Keratinocyte (primary cell): ENCODE data around the gene ITPK1. TPM values are rescaled to one million over a fixed set of nuclear protein-coding genes. Genes with fewer than 3 reads are reported as not detected.

ENCODE experiments used
- DNase-seq: peaks from one replicate; pipeline ENCODE4 v3.0.0-alpha.2; 2011; ENCODE audit warnings: low read depth, missing footprints, low spot score
- FAIRE-seq: peaks from 2 replicates; lab custom pipeline; 2011; peaks lifted over from hg19 to GRCh38; lab: Jason Lieb, UNC
- H2AFZ ChIP-seq: 2 replicates; pipeline ENCODE4 v1.6.0; 2012; ENCODE audit warnings: low read length, control low read depth, inconsistent platforms; ENCODE audit not compliant: control insufficient read depth
- H3K27ac ChIP-seq: 2 replicates; pipeline ENCODE4 v1.5.1; 2011; ENCODE audit warnings: low read length; ENCODE audit not compliant: control insufficient read depth, insufficient read depth
- H3K27me3 ChIP-seq: 3 replicates; pipeline ENCODE4 v1.6.0; 2011; ENCODE audit warnings: low read length; ENCODE audit not compliant: control insufficient read depth, insufficient read depth; ENCODE audit errors: extremely low read depth
- H3K36me3 ChIP-seq, 2 experiments: 2 replicates in 1 of 2; 3 replicates in 1 of 2; pipeline ENCODE4 v1.5.1; 2011; ENCODE audit warnings: low read length in 2 of 2, mild to moderate bottlenecking in 1 of 2; ENCODE audit not compliant: control insufficient read depth in 2 of 2, insufficient read depth in 2 of 2; ENCODE audit errors: extremely low read depth in 1 of 2
- H3K4me1 ChIP-seq: 3 replicates; pipeline ENCODE4 v1.5.1; 2011; ENCODE audit warnings: low read length; ENCODE audit not compliant: control insufficient read depth, insufficient read depth; ENCODE audit errors: extremely low read depth
- H3K4me2 ChIP-seq: 3 replicates; pipeline ENCODE4 v1.6.0; 2011; ENCODE audit warnings: low read depth, low read length; ENCODE audit not compliant: control insufficient read depth, insufficient read depth; ENCODE audit errors: extremely low read depth
- H3K4me3 ChIP-seq, 3 experiments: fragments of 200-600 bp in 1 of 3; sonication (generic) in 1 of 3; 2 replicates in 2 of 3; 3 replicates in 1 of 3; pipeline ENCODE4 v1.5.1; 2011 to 2016; ENCODE audit warnings: low read length in 3 of 3, mild to moderate bottlenecking in 3 of 3, control low read depth in 2 of 3, inconsistent platforms in 1 of 3, low read depth in 1 of 3, mixed read lengths in 1 of 3, mixed run types in 1 of 3, moderate library complexity in 1 of 3; ENCODE audit not compliant: control insufficient read depth in 2 of 3, insufficient read depth in 2 of 3; ENCODE audit errors: extremely low read depth in 1 of 3
- H3K79me2 ChIP-seq: 2 replicates; pipeline ENCODE4 v1.6.0; 2012; ENCODE audit warnings: low read length; ENCODE audit not compliant: control insufficient read depth, insufficient read depth
- H3K9ac ChIP-seq: 3 replicates; pipeline ENCODE4 v1.6.0; 2011; ENCODE audit warnings: low read length; ENCODE audit not compliant: control insufficient read depth, insufficient read depth; ENCODE audit errors: extremely low read depth
- H3K9me1 ChIP-seq: 3 replicates; pipeline ENCODE4 v1.6.0; 2011; ENCODE audit warnings: low read length; ENCODE audit not compliant: control insufficient read depth, insufficient read depth; ENCODE audit errors: extremely low read depth
- H3K9me3 ChIP-seq: 2 replicates; pipeline ENCODE4 v1.5.1; 2012; ENCODE audit warnings: low read depth, low read length; ENCODE audit not compliant: control insufficient read depth
- H4K20me1 ChIP-seq: 3 replicates; pipeline ENCODE4 v1.6.0; 2011; ENCODE audit warnings: low read length; ENCODE audit not compliant: control insufficient read depth, insufficient read depth; ENCODE audit errors: extremely low read depth
- CTCF ChIP-seq, 3 experiments: IDR thresholded peaks in 1 of 3; conservative IDR thresholded peaks in 1 of 3; optimal IDR thresholded peaks in 1 of 3; 2 replicates in 2 of 3; 3 replicates in 1 of 3; pipeline versions ENCODE3 to v1.5.1; 2011; ENCODE audit warnings: low read length in 3 of 3, mild to moderate bottlenecking in 3 of 3, moderate library complexity in 2 of 3, control low read depth in 1 of 3, inconsistent platforms in 1 of 3; ENCODE audit not compliant: insufficient read depth in 2 of 3; ENCODE audit errors: extremely low read depth in 1 of 3
- EZH2 ChIP-seq: IDR thresholded peaks from one replicate; pipeline ENCODE4 v1.6.1; 2012; ENCODE audit warnings: inconsistent platforms, mild to moderate bottlenecking, low read length, moderate library complexity
- dilution Hi-C: fragments of 300-500 bp; cut with MboI; formaldehyde crosslinking; loops from one replicate; pipeline ENCODE4 v1.7.0; 2020; ENCODE audit warnings: low sequenced_read_pairs; ENCODE audit not compliant: extremely low pct_ligation_motif_present
- polyA plus RNA-seq, 5 experiments: library from polyadenylated mRNA; depleted of rRNA in 3 of 5; stranded (reverse) in 3 of 5; stranded (forward) in 1 of 5; unstranded in 1 of 5; fragments of >200 nt; gene quantifications; 1 replicate in 1 of 5; 2 replicates in 3 of 5; 3 replicates in 1 of 5; pipeline versions ENCODE4 v1.2.1 to v1.2.3, GENCODE V29; 2011 to 2012; ENCODE audit warnings: missing spikeins in 2 of 5, low read depth in 1 of 5, low replicate concordance in 1 of 5

Gene ITPK1
- polyA plus RNA-seq, 1 donor (not counting 4 experiments of a cell fraction or from before 2014, with no cell fraction given): 67.8 TPM

GRCh38 chr14:92948647-92949046 is 167.1 kb downstream of the ITPK1 start:
- Histone ChIP-seq H3K27me3 (no peaks in the 10 kb centered on the region), H3K9ac (no peak overlapping the region), H3K27ac (no peak overlapping the region), H3K36me3 (peaks cover 22 to 48% of the 10 kb centered on the region in 2 experiments), H4K20me1 (no peaks in the 10 kb centered on the region), H2AFZ (no peak overlapping the region), H3K9me1 (no peaks in the 10 kb centered on the region), H3K4me2 (no peak overlapping the region), H3K79me2 (no peaks in the 10 kb centered on the region), H3K9me3 (no peaks in the 10 kb centered on the region), H3K4me3 (no peak overlapping the region), H3K4me1 (peaks cover 4% of the 10 kb centered on the region)
- dilution Hi-C loops: no loop called here
- DNase-seq (no peak), FAIRE-seq (no peak)
- TF ChIP-seq CTCF (optimal IDR thresholded peaks at IDR 0.05 in 1 of 3, IDR thresholded peaks at IDR 0.05 in 1 of 3, conservative IDR thresholded peaks at IDR 0.05 in 1 of 3; ENCODE audit: extremely low read depth in 1 of 3, insufficient read depth in 2 of 3, low read length in 3 of 3) (no peak), EZH2 (no peak)

GRCh38 chr14:92946847-92947545 is 168.7 kb downstream of the ITPK1 start:
- no peak overlapping the region for H3K4me2 ChIP-seq
- FAIRE-seq: no peak
- H3K36me3 ChIP-seq: peaks cover 23 to 38% of the 10 kb centered on the region in 2 experiments

More at GRCh38 chr14:92946847-92947545, 168.7 kb downstream of the ITPK1 start:
- Histone ChIP-seq H3K9me3 (no peaks in the 10 kb centered on the region), H3K9me1 (no peaks in the 10 kb centered on the region), H3K4me1 (peaks cover 4% of the 10 kb centered on the region), H3K27me3 (no peaks in the 10 kb centered on the region), H2AFZ (no peak overlapping the region), H3K4me3 (no peak overlapping the region), H3K9ac (no peak overlapping the region), H4K20me1 (no peaks in the 10 kb centered on the region), H3K27ac (no peak overlapping the region), H3K79me2 (no peaks in the 10 kb centered on the region)
- no peak for DNase-seq
- TF ChIP-seq EZH2: no peak
- TF ChIP-seq CTCF (optimal IDR thresholded peaks at IDR 0.05 in 1 of 3, IDR thresholded peaks at IDR 0.05 in 1 of 3, conservative IDR thresholded peaks at IDR 0.05 in 1 of 3; ENCODE audit: extremely low read depth in 1 of 3, insufficient read depth in 2 of 3, low read length in 3 of 3): no peak
- dilution Hi-C loops: no loop called here
